A673 (cell line): Measurements from ENCODE around the gene SEC16B. TPM values are rescaled to one million over a fixed set of nuclear protein-coding genes. Genes with fewer than 3 reads are reported as not detected.

Source experiments
- BruUV-seq: library from RNA; stranded (reverse); fragments of 400-500 nt; replicated peaks from 2 replicates; lab custom pipeline; 2021; lab: Mats Ljungman, UMichigan
- CTCF ChIA-PET: fragments of 300-600 bp; sonication (Branson Sonifier 250); formaldehyde crosslinking; loops from one replicate; lab custom pipeline; 2022; ENCODE audit warnings: antibody characterized with exemption; lab: Charles Lee
- POLR2A ChIA-PET: fragments of 300-600 bp; sonication (Branson Sonifier 250); formaldehyde crosslinking; loops from one replicate; lab custom pipeline; 2022; ENCODE audit warnings: antibody characterized with exemption; ENCODE audit not compliant: low non-redundant PET; lab: Charles Lee
- DNase-seq: peaks from one replicate; pipeline ENCODE4 v3.0.0-alpha.2; 2015; ENCODE audit warnings: low spot score
- H3K27ac ChIP-seq: fragments of 200-600 bp; sonication (generic); 2 replicates; pipeline ENCODE4 v1.5.1; 2016; ENCODE audit warnings: mixed run types, low read depth, mild to moderate bottlenecking, mixed read lengths, antibody characterized with exemption, low read length; ENCODE audit not compliant: poor library complexity, severe bottlenecking
- H3K27me3 ChIP-seq: fragments of 200-600 bp; sonication (generic); replicated peaks from 2 replicates; pipeline ENCODE4 v1.6.1; 2017; ENCODE audit warnings: mixed run types, low read depth, mild to moderate bottlenecking, mixed read lengths, antibody characterized with exemption, low read length; ENCODE audit not compliant: insufficient read depth, poor library complexity
- H3K36me3 ChIP-seq: fragments of 200-600 bp; sonication (generic); 2 replicates; pipeline ENCODE4 v1.6.1; 2016; ENCODE audit warnings: mixed run types, mild to moderate bottlenecking, mixed read lengths, antibody characterized with exemption, low read length; ENCODE audit not compliant: insufficient read depth, poor library complexity, severe bottlenecking
- H3K4me1 ChIP-seq: fragments of 200-600 bp; sonication (generic); 2 replicates; pipeline ENCODE4 v1.6.1; 2017; ENCODE audit warnings: mixed run types, mild to moderate bottlenecking, mixed read lengths, antibody characterized with exemption, low read length; ENCODE audit not compliant: insufficient read depth, poor library complexity, severe bottlenecking
- H3K4me3 ChIP-seq: fragments of 200-600 bp; sonication (generic); 2 replicates; pipeline ENCODE4 v1.5.1; 2016; ENCODE audit warnings: low read depth, mixed run types, mild to moderate bottlenecking, mixed read lengths, low read length; ENCODE audit not compliant: poor library complexity, severe bottlenecking
- H3K9me3 ChIP-seq: fragments of 200-600 bp; sonication (generic); 2 replicates; pipeline ENCODE4 v1.6.1; 2016; ENCODE audit warnings: mixed run types, low read depth, mild to moderate bottlenecking, mixed read lengths, antibody characterized with exemption, low read length; ENCODE audit not compliant: poor library complexity, severe bottlenecking
- CTCF ChIP-seq: fragments of 300-800, 200-600 bp; sonication (generic); conservative IDR thresholded peaks from 2 replicates; pipeline ENCODE4 v1.5.1; 2017; ENCODE audit warnings: low read depth, mild to moderate bottlenecking, antibody characterized with exemption, low read length, moderate library complexity, mixed read lengths
- EZH2 ChIP-seq: fragments of 200-600 bp; sonication (generic); IDR thresholded peaks from 2 replicates; pipeline ENCODE4 v1.6.1; 2017; ENCODE audit warnings: borderline replicate concordance, low read depth, mild to moderate bottlenecking, mixed read lengths, antibody characterized with exemption, low read length; ENCODE audit not compliant: poor library complexity, severe bottlenecking
- intact Hi-C: fragments of 100-400 bp; cut with micrococcal nuclease; formaldehyde crosslinking; loops from one replicate; pipeline ENCODE4 v1.10.0; 2022; ENCODE audit not compliant: unreplicated experiment
- total RNA-seq: library from RNA; stranded (reverse); gene quantifications from 2 replicates; pipeline ENCODE4 v1.2.3, GENCODE V29; 2021

The SEC16B gene
- total RNA-seq, 1 experiment from 2014 or later, result 1.3 TPM

- intact Hi-C loops, result no loop called here
- POLR2A ChIA-PET, result no interaction called here
These were observed 17.6 kb downstream of the SEC16B start for GRCh38 chr1:177952249-177952648.

GRCh38 chr1:177950506-177950905 lies 19.4 kb downstream of the SEC16B start:
- DNase-seq, result peak; percentile 55
- Histone ChIP-seq H3K4me1 (peaks cover 36% of the 10 kb centered on the region), H3K4me3 (no peak overlapping the region), H3K36me3 (no peaks in the 10 kb centered on the region), H3K9me3 (no peaks in the 10 kb centered on the region), H3K27ac (peak overlapping the region; percentile 49), H3K27me3 (no peaks in the 10 kb centered on the region)
- intact Hi-C loops, result no loop called here
- ChIA-PET POLR2A (no interaction called here), CTCF (interaction anchor here (1.1 kb wide), 1 partner anchor 1052 kb away, joined by 6 read pairs; no protein-coding TSS in a partner anchor)
- no peak for TF ChIP-seq EZH2
- TF ChIP-seq CTCF, result no peak
- no TSS peak for BruUV-seq

More at GRCh38 chr1:177952249-177952648, 17.6 kb downstream of the SEC16B start:
- CTCF ChIA-PET, result no interaction called here
- DNase-seq, result no peak
- Histone ChIP-seq H3K36me3 (no peaks in the 10 kb centered on the region), H3K27ac (no peak overlapping the region), H3K9me3 (no peaks in the 10 kb centered on the region), H3K4me1 (peaks cover 28% of the 10 kb centered on the region), H3K27me3 (no peaks in the 10 kb centered on the region), H3K4me3 (no peak overlapping the region)
- no TSS peak for BruUV-seq
- TF ChIP-seq CTCF (no peak), EZH2 (no peak)

- no peaks in the 10 kb centered on the region for H3K36me3 ChIP-seq
- ChIA-PET CTCF (interaction anchor here (0.9 to 1.8 kb wide), 3 partner anchors 83 to 1049 kb away, joined by 3 to 6 read pairs (median 4); no protein-coding TSS in a partner anchor), POLR2A (no interaction called here)
- DNase-seq, result peak; percentile 93
- H3K27me3 ChIP-seq, result no peaks in the 10 kb centered on the region
- BruUV-seq, result no TSS peak
- H3K4me1 ChIP-seq, result peaks cover 49% of the 10 kb centered on the region
- intact Hi-C loops, result loop anchor here (1.0 to 10.0 kb wide), 11 partner anchors 240 to 1386 kb away; no protein-coding TSS in a partner anchor
- no peak overlapping the region for H3K4me3 ChIP-seq
- no peak overlapping the region for H3K27ac ChIP-seq
- TF ChIP-seq EZH2 (no peak), CTCF (peak; percentile 95)
- no peaks in the 10 kb centered on the region for H3K9me3 ChIP-seq
These were observed 21.4 kb downstream of the SEC16B start for GRCh38 chr1:177948336-177948972.
